Occipital lobe (tissue), 3 donors: ENCODE results near the gene EGF. TPM values are rescaled to one million over a fixed set of nuclear protein-coding genes. Genes with fewer than 3 reads are reported as not detected.
"Not testable (repeated sequence)": the region's sequence is repeated elsewhere in the genome, so short reads cannot be mapped to it uniquely, and the experiment has no call there.

Experiments
- DNase-seq: peaks from one replicate; lab custom pipeline; 2025; lab: John Stamatoyannopoulos, UW
- small RNA-seq: library from RNA; depleted of rRNA; stranded (forward); fragments of <200 nt; gene quantifications from one replicate; pipeline ENCODE3, GENCODE V24; 2014
- total RNA-seq: library from RNA; depleted of rRNA; stranded (reverse); fragments of >200 nt; gene quantifications from one replicate; pipeline ENCODE4 v1.2.3, GENCODE V29; 2014

The EGF gene
- total RNA-seq, 1 donor from 2014 or later = 1.7 TPM

- DNase-seq = no peak
These were observed 113.0 kb downstream of the EGF start for GRCh38 chr4:110025718-110026117.

- DNase-seq = no peak
These were observed 119.9 kb downstream of the EGF start for GRCh38 chr4:110032603-110033002.

- no peak for DNase-seq
These were observed 120.8 kb downstream of the EGF start for GRCh38 chr4:110033355-110034025.

GRCh38 chr4:110034026-110034393, 121.3 kb downstream of the EGF start:
- DNase-seq = no peak

GRCh38 chr4:110039164-110039563, 126.5 kb downstream of the EGF start:
- not testable (repeated sequence) for DNase-seq

GRCh38 chr4:110041735-110042134, 129.1 kb downstream of the EGF start:
- no peak for DNase-seq

- no peak for DNase-seq
These were observed 130.1 kb downstream of the EGF start for GRCh38 chr4:110042545-110043517.

- peak; percentile 1 for DNase-seq
These were observed 133.9 kb downstream of the EGF start for GRCh38 chr4:110046588-110047049.

- peak; percentile 18 for DNase-seq
These were observed 137.6 kb downstream of the EGF start for GRCh38 chr4:110049951-110050925.

GRCh38 chr4:110055158-110055768, 142.6 kb downstream of the EGF start:
- peak; percentile 9 for DNase-seq

GRCh38 chr4:110058677-110059076, 146.0 kb downstream of the EGF start:
- no peak for DNase-seq

GRCh38 chr4:110059556-110060191, 147.0 kb downstream of the EGF start:
- no peak for DNase-seq

- DNase-seq = no peak
These were observed 148.4 kb downstream of the EGF start for GRCh38 chr4:110061076-110061475.

Small RNA genes lying within 50 kb of the gene (small RNA-seq; reads per million reads assigned to genes)
- gene RNU6-35P = not detected

Other genes with a start within 250 kb of the EGF start
- 13.6 TPM for gene CASP6, start 209.4 kb upstream of the EGF start, total RNA-seq
- 25.0 TPM for gene PLA2G12A, start 182.8 kb upstream of the EGF start, total RNA-seq
- 3.1 TPM for gene CFI, start 110.9 kb upstream of the EGF start, total RNA-seq
- gene GAR1, start 97.1 kb upstream of the EGF start, total RNA-seq = 3.6 TPM
- not detected for gene RRH, start 84.9 kb upstream of the EGF start, total RNA-seq
- 0.16 TPM for gene LRIT3, start 64.8 kb upstream of the EGF start, total RNA-seq